Psoas muscle (tissue), 8 donors: Measurements from ENCODE around the gene PIP5K1B. TPM values are rescaled to one million over a fixed set of nuclear protein-coding genes. Genes with fewer than 3 reads are reported as not detected.

Source experiments
- ATAC-seq, 4 donors: fragments of 200-7000 bp; cut with Tn5 transposase; one replicate each; pipeline ENCODE4 v1.9.1; 2020; ENCODE audit warnings: moderate library complexity in 3 of 4, mild to moderate bottlenecking in 2 of 4
- DNase-seq, 2 donors: peaks; one replicate each; pipeline ENCODE4 v3.0.0-alpha.2; 2020
- H3K27ac ChIP-seq: fragments of 200-600 bp; one replicate; pipeline ENCODE4 v1.8.0; 2022
- H3K27me3 ChIP-seq, 3 donors: fragments of 200-600 bp in 1 of 3; one replicate each; pipeline versions ENCODE4 v1.6.1 to v1.8.0; 2013 to 2022; ENCODE audit warnings: low read length in 2 of 3, mild to moderate bottlenecking in 2 of 3, moderate library complexity in 1 of 3; ENCODE audit not compliant: insufficient read depth in 3 of 3
- H3K36me3 ChIP-seq, 2 donors: fragments of 200-600 bp in 1 of 2; one replicate each; pipeline versions ENCODE4 v1.6.1 to v1.8.0; 2013 to 2022; ENCODE audit warnings: low read depth in 1 of 2, mild to moderate bottlenecking in 1 of 2, moderate library complexity in 1 of 2; ENCODE audit not compliant: insufficient read depth in 1 of 2
- H3K4me1 ChIP-seq: fragments of 200-600 bp; one replicate; pipeline ENCODE4 v1.8.0; 2022
- H3K4me3 ChIP-seq: fragments of 200-600 bp; one replicate; pipeline ENCODE4 v1.8.0; 2022; ENCODE audit warnings: mild to moderate bottlenecking
- H3K9me3 ChIP-seq: fragments of 200-600 bp; one replicate; pipeline ENCODE4 v1.8.0; 2022
- WGBS, 3 donors: extraction: QIAGEN DNeasy Blood & Tissue Kit; methylation state at CpG; one replicate each; pipeline versions ENCODE4 v1.1.6 to v1.1.7; 2013; 5-methylcytosine and 5-hydroxymethylcytosine counted together
- intact Hi-C, 2 donors: fragments of 100-400 bp; cut with DNase I; formaldehyde crosslinking; loops; one replicate each; pipeline versions ENCODE4 v1.11.0 to v1.14.2; 2022
- polyA plus RNA-seq, 3 donors: library from polyadenylated mRNA; stranded (reverse); fragments of 200-250 nt; gene quantifications; one replicate each; pipeline ENCODE4 v1.2.3, GENCODE V29; 2013
- total RNA-seq, 4 donors: library from RNA; stranded (reverse); fragmentation: NEBNext Ultra II Directional in 2 of 4; extraction: Animal tissue kit (Norgen Biotek cat#: 25700) in 2 of 4; gene quantifications; one replicate each; pipeline versions ENCODE4 v1.2.1 to v1.2.4, GENCODE V29; 2021 to 2023
- TF ChIP-seq, protein P1 (sequence below): fragments of 200-600 bp; IDR thresholded peaks from one replicate; pipeline ENCODE4 v1.8.0; 2022; ENCODE audit warnings: antibody characterized with exemption
- donor health status: healthy with polysubstance abuse.
- donor health status: DM: no; HTN: no; CAD: no; lungs with moderate emphysema.
- donor health status: Bipolar disorder and iron deficiency.
- donor health status: healthy.
- donor health status: DM: yes; HTN: yes; CAD: no.
- donor health status: DM: no; HTN: no; CAD: no.
- donor health status: DM: no; HTN: no; CAD: no.
- donor health status: DM: yes; HTN: yes; CAD: no.

Gene PIP5K1B
- total and polyA plus RNA-seq, 7 donors, result 0.48 to 2.5 (median 1.7) TPM

- H3K9me3 ChIP-seq, result no peaks in the 10 kb centered on the region
- no peaks in the 10 kb centered on the region for H3K27me3 ChIP-seq
- intact Hi-C loops, result loop anchor here in 1 of 2 donors (5.0 kb wide), 1 partner anchor 50 kb away; no protein-coding TSS in a partner anchor
- H3K27ac ChIP-seq, result no peak overlapping the region
- ATAC-seq (no peak), DNase-seq (no peak)
- no peak overlapping the region for H3K4me3 ChIP-seq
- H3K4me1 ChIP-seq, result no peaks in the 10 kb centered on the region
- no peaks in the 10 kb centered on the region for H3K36me3 ChIP-seq
- WGBS, 3 donors, result 50 to 76% (median 67%) methylated on average over 2 of the region's 2 CpGs
- TF ChIP-seq, protein P1, sequence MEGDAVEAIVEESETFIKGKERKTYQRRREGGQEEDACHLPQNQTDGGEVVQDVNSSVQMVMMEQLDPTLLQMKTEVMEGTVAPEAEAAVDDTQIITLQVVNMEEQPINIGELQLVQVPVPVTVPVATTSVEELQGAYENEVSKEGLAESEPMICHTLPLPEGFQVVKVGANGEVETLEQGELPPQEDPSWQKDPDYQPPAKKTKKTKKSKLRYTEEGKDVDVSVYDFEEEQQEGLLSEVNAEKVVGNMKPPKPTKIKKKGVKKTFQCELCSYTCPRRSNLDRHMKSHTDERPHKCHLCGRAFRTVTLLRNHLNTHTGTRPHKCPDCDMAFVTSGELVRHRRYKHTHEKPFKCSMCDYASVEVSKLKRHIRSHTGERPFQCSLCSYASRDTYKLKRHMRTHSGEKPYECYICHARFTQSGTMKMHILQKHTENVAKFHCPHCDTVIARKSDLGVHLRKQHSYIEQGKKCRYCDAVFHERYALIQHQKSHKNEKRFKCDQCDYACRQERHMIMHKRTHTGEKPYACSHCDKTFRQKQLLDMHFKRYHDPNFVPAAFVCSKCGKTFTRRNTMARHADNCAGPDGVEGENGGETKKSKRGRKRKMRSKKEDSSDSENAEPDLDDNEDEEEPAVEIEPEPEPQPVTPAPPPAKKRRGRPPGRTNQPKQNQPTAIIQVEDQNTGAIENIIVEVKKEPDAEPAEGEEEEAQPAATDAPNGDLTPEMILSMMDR, result no peak
Observed at GRCh38 chr9:68821911-68822310, 116.9 kb downstream of the PIP5K1B start.

- no peaks in the 10 kb centered on the region for H3K27me3 ChIP-seq
- H3K9me3 ChIP-seq, result no peaks in the 10 kb centered on the region
- no peaks in the 10 kb centered on the region for H3K4me1 ChIP-seq
- intact Hi-C loops, result loop anchor here in 1 of 2 donors (5.0 kb wide), 1 partner anchor 50 kb away; no protein-coding TSS in a partner anchor
- H3K27ac ChIP-seq, result peak overlapping the region; percentile 25
- peak overlapping the region; percentile 17 for H3K4me3 ChIP-seq
- WGBS, 3 donors, result 12 to 27% (median 21%) methylated on average over 6 of the region's 6 CpGs
- ATAC-seq (peak; percentile 66 to 96 (median 80)), DNase-seq (peak in 1 of 2 donors; percentile 72)
- no peaks in the 10 kb centered on the region for H3K36me3 ChIP-seq
- TF ChIP-seq, protein P1, result no peak
Observed at GRCh38 chr9:68822596-68823165, 117.6 kb downstream of the PIP5K1B start.

- intact Hi-C loops, result no loop called here
- Histone ChIP-seq H3K4me1 (no peaks in the 10 kb centered on the region), H3K9me3 (no peaks in the 10 kb centered on the region), H3K27me3 (no peaks in the 10 kb centered on the region), H3K36me3 (no peaks in the 10 kb centered on the region), H3K27ac (no peak overlapping the region), H3K4me3 (no peak overlapping the region)
- ATAC-seq (no peak), DNase-seq (no peak)
- TF ChIP-seq, protein P1, result no peak
- WGBS, 3 donors, result 45 to 58% (median 57%) methylated on average over 9 of the region's 9 CpGs
Observed at GRCh38 chr9:68825762-68826472, 120.9 kb downstream of the PIP5K1B start.

DNA sequence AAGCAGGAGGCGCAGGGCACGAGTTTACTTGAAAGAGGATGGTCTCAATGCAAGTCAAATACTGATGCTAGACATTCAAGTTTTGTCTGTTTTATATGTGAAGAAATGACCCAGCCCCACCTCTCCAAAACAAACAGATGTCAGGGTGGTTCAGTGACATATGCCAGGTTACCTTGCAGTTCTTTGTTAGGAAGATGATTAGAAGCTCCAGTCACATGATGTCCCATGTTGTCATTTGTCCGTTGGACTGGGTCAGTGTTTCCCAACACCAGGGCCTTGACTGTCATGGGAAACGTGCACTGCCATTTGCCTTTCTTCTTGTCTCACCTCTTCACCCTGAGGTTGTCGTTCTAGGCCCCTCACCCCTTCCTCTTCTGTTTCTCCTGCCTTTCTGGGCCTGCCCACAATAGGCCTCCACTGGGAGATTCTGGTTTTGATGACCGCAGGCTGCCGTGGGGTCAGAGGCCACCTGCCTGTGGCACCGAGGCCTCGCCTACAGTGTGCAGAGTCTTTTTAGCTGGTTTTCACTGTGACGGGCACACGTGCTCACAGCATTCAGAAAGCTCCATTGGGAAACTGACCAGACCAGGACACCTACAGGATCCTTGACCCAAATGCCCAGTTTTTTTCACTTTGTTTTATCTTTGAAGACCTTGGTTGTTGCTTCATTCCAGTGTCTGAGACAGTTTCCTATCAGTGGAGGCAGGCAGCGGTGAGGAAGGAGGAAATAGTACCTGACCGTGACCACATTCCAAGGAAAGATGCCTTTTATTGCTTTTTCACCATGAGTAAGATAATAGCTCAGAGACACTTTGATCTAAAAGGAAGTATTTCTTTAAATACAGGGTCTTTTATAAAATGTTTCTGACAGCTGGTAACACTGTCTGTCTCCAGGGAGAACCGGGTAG, 123.1 kb downstream of the PIP5K1B start:
- no peaks in the 10 kb centered on the region for H3K9me3 ChIP-seq
- H3K27me3 ChIP-seq, result no peaks in the 10 kb centered on the region
- H3K27ac ChIP-seq, result no peak overlapping the region
- no peaks in the 10 kb centered on the region for H3K36me3 ChIP-seq
- WGBS, 3 donors, result 81 to 86% (median 85%) methylated on average over 14 of the region's 14 CpGs
- ATAC-seq (no peak), DNase-seq (no peak)
- peaks cover 2% of the 10 kb centered on the region for H3K4me1 ChIP-seq
- TF ChIP-seq, protein P1, result no peak
- H3K4me3 ChIP-seq, result no peak overlapping the region
- intact Hi-C loops, result no loop called here
